ENCODE measurements around the gene SLC22A23.

The SLC22A23 gene

DNA sequence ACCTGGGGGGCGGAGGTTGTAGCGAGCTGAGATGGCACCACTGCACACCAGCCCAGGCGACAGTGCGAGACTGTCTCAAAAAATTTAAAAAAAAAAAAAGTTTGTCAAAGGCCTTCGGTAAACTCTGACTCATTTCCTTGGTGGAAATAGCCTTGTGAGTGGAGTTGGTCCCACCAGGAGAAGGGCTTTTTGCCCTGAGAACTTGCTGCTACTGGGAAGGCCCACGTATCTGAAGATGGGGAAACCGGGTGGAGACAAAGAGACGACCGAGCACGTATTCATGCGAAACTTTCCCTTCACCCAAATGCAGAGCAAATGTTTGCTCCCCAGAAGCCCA is 51.7 kb downstream of the SLC22A23 start:
- Mint-ChIP-seq H3K27ac (peak overlapping the region; percentile 69), H3K27me3 (peaks cover 32% of the 10 kb centered on the region), H3K9me3 (no peaks in the 10 kb centered on the region), H3K4me3 (no peak overlapping the region), H3K4me1 (ENCODE audit: low read depth) (peaks cover 36% of the 10 kb centered on the region), H3K36me3 (ENCODE audit: low read depth) (no peaks in the 10 kb centered on the region)
- intact Hi-C loops (cut with micrococcal nuclease): no loop called here

DNA sequence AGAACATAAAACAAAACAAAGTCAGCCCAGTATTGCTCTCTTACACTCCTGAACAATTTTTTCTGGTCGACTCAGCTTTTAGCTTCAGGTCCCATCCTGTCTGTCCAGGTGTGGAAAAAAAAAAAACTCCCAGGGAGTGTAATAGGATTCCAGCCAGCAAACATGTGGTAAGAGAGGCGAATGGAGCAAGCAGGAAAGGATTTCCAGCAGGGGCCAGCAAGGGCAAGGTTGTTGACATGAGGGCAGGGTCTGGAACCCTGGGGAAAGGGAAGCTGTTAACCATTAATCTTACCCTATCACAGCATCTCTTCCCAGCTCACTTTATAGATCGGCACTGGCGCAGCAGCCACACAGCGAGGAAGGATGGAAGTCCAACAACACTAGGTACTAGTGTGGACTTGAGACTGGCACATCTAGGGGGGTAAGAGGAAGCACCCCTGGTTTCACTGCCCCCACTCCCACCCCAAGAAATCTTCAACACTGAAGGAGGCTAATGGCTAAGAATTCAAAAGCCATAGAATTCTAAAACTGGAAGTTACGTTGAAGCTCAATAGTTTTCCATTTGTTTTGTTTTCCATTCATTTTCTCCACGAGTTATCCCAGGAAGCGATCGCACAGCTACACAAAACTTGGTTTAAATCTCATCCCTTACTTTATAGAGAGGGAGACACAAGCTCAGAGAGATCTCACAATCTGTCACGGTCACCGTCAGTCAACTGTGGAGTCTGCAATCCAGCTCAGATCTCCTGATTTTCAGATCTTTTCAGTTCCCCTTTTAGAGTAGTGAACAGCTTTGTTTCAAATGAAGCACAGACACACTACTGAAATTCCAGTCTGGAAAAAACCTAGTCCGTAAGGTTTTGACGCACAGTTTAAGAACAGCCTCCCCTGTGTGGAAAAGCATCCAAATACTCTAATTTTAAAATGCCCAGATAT is 53.3 kb downstream of the SLC22A23 start:
- no peaks in the 10 kb centered on the region for H3K9me3 Mint-ChIP-seq
- H3K27me3 Mint-ChIP-seq: peaks cover 25% of the 10 kb centered on the region
- intact Hi-C loops (cut with micrococcal nuclease): no loop called here
- H3K4me3 Mint-ChIP-seq: peak overlapping the region; percentile 49
- H3K36me3 Mint-ChIP-seq (ENCODE audit: low read depth): no peaks in the 10 kb centered on the region
- peaks cover 27% of the 10 kb centered on the region for H3K4me1 Mint-ChIP-seq (ENCODE audit: low read depth)
- peak overlapping the region; percentile 69 for H3K27ac Mint-ChIP-seq

DNA sequence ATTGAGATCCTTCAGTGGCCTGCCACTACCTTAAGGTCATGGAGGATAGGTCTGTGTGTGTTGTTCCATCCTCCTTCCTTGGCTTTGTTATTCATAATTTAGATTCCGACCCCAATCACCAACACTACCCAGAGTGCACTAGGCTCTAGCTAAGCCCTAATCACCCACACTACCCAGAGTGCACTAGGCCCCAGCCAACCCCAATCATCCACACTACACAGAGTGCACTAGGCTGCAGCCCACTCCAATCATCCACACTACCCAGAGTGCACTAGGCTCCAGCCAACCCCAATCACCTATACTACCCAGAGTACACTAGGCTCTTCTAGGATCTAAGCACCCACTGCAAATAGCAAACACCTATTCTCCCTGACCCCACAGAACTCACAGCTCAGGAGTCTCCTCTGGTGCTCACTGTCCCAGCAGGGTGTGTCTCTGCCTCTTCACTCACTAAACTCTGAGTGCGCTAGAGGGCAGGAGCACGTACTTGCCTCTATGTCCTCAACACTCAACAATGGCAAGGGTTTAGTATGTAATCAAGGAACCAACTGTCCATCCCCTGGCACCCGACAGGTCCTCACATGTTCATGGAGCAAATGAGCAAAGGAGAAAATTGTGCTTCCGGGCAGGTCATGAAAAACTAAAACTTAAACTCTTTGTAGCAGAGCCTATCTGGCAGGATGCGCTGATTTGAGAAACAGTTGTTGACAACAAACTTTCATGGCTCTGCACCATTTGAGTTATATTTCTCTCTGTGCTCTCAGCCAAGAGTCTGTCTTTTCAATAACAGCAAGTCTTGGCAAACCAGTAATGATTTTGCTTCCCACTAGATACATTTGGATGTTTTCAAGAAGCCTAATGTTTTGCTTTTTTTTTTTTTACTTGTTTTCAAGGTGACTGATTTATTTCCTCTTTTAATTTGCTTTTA is 54.3 kb downstream of the SLC22A23 start:
- Mint-ChIP-seq H3K27me3 (peaks cover 24% of the 10 kb centered on the region), H3K4me3 (no peak overlapping the region), H3K36me3 (ENCODE audit: low read depth) (no peaks in the 10 kb centered on the region), H3K4me1 (ENCODE audit: low read depth) (peaks cover 27% of the 10 kb centered on the region), H3K9me3 (no peaks in the 10 kb centered on the region), H3K27ac (no peak overlapping the region)
- intact Hi-C loops (cut with micrococcal nuclease): no loop called here

DNA sequence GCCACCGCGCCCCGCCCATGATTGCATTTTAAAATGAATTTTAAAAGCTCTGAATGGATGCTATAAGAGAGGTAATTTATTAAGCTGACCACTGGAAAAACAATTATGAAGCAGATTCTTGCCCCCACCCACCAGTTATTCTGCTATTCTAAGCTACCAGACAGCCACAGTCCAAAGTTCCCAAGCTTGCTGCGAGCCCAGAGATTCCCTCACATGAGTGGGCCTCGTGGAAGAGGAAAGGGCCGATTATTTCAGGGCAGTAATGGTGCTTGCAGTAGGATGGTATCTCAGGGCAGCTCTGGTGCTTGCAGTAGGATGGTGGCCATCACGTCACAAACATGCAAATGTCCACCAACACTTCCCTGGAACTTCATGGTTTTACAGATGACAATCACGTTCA is 56.7 kb downstream of the SLC22A23 start:
- Mint-ChIP-seq H3K4me1 (ENCODE audit: low read depth) (peaks cover 17% of the 10 kb centered on the region), H3K4me3 (no peak overlapping the region), H3K9me3 (no peaks in the 10 kb centered on the region), H3K36me3 (ENCODE audit: low read depth) (no peaks in the 10 kb centered on the region), H3K27me3 (peaks cover 22% of the 10 kb centered on the region), H3K27ac (no peak overlapping the region)
- intact Hi-C loops (cut with micrococcal nuclease): no loop called here

DNA sequence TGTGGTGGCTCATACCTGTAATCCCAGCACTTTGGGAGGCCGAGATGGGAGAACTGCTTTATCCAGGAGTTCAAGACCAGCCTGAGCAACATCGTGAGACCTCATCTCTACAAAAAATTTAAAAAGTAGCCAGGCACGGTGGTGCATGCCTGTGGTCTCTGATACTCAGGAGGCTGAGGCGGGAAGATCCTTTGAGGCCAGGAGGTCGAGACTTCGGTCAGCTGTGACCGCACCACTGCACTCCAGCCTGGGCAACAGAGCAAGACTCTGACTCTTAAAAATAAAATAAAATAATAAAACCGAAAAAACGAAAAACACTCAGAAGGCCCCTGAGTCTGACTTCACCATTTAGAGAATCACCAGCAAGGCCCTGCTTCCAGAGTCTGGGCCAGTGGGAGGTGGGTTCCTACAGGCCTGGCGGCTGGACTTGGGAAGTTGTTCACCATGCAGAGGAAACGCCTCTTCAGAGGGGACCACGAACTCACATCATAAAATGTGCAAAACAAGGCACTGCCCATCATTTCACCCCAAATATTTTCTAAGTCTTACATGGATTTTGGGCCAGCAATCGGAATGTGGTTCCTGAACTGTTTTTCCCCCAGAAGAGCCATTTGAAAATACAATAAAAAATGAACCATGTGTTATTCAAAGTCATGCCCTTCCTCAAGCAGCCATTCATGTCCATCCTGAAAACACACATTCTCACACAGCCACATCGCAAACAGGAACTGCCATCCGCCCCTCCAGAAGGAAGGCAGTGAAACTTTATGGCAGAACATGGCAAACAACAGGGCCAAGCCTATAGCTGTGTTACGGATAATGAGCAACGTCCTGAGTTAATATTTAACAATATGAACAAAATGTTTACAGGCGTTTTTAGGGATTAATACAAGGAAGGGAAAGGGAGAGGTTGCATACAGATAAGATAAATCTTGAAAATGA is 57.8 kb downstream of the SLC22A23 start:
- intact Hi-C loops (cut with micrococcal nuclease): no loop called here
- H3K27ac Mint-ChIP-seq: no peak overlapping the region

DNA sequence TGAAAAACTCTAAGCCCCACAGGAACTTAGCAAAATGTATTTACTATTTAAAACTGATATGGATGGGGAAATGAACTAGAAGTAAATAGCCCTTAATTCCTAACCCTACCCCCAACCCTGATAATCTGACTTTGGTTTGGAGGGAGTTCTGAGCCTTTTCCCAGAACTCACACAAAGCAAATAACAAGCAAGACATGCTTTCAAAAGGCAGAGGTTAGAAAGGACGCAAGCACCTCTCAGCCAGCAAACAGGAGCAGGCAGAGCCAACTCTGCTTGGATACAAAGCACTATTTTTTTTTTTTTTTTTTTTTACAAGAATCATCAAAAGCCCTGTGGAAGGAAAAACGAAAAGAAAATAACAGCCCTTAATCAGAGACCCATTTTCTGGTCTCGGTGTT is 58.7 kb downstream of the SLC22A23 start:
- H3K4me3 Mint-ChIP-seq: no peak overlapping the region
- peaks cover 24% of the 10 kb centered on the region for H3K27me3 Mint-ChIP-seq
- H3K9me3 Mint-ChIP-seq: no peaks in the 10 kb centered on the region
- no peak overlapping the region for H3K27ac Mint-ChIP-seq
- H3K4me1 Mint-ChIP-seq (ENCODE audit: low read depth): peaks cover 5% of the 10 kb centered on the region
- H3K36me3 Mint-ChIP-seq (ENCODE audit: low read depth): no peaks in the 10 kb centered on the region
- intact Hi-C loops (cut with micrococcal nuclease): no loop called here

More for the DNA sequence above, 57.8 kb downstream of the SLC22A23 start:
- H3K36me3 Mint-ChIP-seq (ENCODE audit: low read depth): no peaks in the 10 kb centered on the region
- H3K27me3 Mint-ChIP-seq: peaks cover 26% of the 10 kb centered on the region
- H3K4me3 Mint-ChIP-seq: no peak overlapping the region
- peaks cover 13% of the 10 kb centered on the region for H3K4me1 Mint-ChIP-seq (ENCODE audit: low read depth)
- no peaks in the 10 kb centered on the region for H3K9me3 Mint-ChIP-seq

DNA sequence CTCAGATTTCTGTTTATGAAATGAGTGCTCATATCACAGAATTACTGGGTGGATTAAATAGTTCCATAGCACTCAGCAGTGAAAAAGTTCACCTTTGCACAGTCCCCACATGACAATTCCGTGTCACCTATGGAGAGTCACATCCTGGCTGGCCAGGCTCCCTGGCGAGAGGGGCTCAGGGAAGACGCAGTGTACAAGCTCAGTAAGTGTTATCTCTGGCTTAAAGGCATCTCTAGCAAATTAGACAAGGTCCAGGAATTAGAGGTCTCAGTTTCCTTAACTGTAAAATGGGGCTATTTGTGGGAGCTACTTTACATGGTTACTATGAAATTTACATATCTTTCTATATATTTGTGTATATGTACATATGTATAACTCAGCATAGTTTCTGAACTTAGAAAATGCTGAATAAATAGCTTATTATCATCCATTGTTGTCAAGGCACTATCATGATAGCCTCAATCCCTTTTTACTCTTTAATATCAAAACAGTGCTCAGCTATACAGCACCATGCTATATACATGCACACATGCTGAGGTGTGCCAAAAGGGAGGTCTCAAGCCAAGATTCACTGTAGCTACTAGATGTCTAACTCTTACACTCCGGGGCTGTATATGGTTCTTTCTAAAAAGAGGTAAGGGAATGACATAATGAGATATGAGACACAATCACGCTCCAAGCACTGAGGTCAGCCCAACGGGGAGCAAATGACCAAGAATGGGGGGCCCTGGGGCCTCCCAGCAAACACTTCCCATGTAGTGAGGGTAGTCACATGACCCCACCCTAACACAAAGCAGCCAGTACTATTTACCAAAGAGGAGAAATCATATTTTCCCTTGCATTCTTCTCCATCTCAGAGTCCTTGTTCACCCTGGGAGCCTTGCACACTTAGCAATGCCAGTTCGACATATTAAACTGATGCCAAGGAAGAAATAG is 59.4 kb downstream of the SLC22A23 start:
- no peak overlapping the region for H3K27ac Mint-ChIP-seq
- no peaks in the 10 kb centered on the region for H3K9me3 Mint-ChIP-seq

DNA sequence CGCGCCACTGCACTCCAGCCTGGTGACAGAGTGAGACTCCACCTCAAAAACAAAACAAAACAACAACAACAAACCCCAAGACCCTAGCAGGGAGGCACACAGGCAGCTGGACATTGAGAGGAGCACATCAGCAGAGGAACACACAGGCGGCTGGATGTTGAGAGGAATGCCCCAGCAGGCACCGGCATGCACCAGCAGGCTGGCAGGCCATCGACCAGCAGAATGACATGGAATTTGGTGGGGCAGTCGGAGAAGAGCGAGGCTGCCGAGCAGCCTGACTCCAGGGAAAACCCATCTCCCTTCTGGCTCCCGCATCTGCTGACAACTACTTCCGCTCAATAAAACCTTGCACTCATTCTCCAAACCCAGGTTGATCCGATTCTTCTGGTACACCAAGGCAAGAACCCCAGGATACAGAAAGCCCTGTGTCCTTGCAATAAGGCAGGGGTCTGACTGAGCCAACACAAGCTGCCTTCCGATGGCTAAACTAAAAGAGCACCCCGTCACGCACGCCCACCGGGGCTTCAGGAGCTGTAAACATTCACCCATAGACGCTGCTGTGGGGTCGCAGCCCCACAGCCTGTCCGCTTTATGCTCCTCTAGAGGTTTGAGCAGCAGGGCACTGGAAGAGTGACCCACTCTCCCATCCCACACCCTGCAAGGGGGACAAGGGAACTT is 60.2 kb downstream of the SLC22A23 start:
- H3K4me1 Mint-ChIP-seq (ENCODE audit: low read depth): no peaks in the 10 kb centered on the region
- intact Hi-C loops (cut with micrococcal nuclease): no loop called here
- no peaks in the 10 kb centered on the region for H3K36me3 Mint-ChIP-seq (ENCODE audit: low read depth)

More for the DNA sequence above, 59.4 kb downstream of the SLC22A23 start:
- H3K36me3 Mint-ChIP-seq (ENCODE audit: low read depth): no peaks in the 10 kb centered on the region
- intact Hi-C loops (cut with micrococcal nuclease): no loop called here
- peaks cover 21% of the 10 kb centered on the region for H3K27me3 Mint-ChIP-seq
- H3K4me1 Mint-ChIP-seq (ENCODE audit: low read depth): no peaks in the 10 kb centered on the region
- no peak overlapping the region for H3K4me3 Mint-ChIP-seq

DNA sequence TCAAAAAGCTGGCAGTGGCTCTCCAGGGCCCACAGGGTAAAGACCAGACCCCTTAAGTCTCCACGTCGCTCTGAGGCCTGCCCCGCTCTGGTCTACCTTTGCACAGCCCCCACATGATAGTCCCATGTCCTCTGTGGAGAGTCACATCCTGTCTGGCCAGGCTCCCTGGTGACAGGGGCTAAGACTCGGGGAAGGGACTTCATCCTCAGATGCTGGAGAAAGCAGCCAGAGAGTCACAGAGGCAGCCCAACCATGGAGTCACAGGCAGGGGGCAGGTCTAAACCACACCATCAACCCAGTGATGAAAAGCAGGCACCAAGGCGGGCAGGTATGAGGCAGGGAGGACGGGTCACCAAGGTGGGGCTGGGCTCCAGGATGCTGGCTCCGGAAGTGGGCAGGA is 62.2 kb downstream of the SLC22A23 start:
- no peak overlapping the region for H3K27ac Mint-ChIP-seq
- H3K36me3 Mint-ChIP-seq (ENCODE audit: low read depth): no peaks in the 10 kb centered on the region
- no peaks in the 10 kb centered on the region for H3K4me1 Mint-ChIP-seq (ENCODE audit: low read depth)
- peaks cover 11% of the 10 kb centered on the region for H3K27me3 Mint-ChIP-seq
- intact Hi-C loops (cut with micrococcal nuclease): no loop called here
- no peaks in the 10 kb centered on the region for H3K9me3 Mint-ChIP-seq
- no peak overlapping the region for H3K4me3 Mint-ChIP-seq

More for the DNA sequence above, 60.2 kb downstream of the SLC22A23 start:
- Mint-ChIP-seq H3K4me3 (no peak overlapping the region), H3K27me3 (peaks cover 14% of the 10 kb centered on the region), H3K9me3 (no peaks in the 10 kb centered on the region), H3K27ac (no peak overlapping the region)

DNA sequence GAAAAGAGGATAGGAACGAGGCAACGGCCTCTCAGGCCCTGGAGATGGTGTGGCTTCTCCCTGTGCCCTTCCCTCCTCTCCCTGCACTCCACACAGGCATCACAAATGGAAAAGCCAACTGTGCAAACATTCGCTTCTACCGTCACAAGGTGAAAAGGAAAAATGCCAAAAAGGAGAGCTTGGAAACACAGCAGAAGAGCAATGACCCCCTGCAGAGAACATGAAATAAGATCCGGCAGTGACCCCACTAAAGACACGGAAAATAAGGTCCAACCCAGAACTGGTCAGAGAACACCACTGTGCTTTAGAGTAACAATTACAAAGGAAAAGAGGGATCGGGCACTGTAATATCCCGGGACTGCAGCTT is 63.0 kb downstream of the SLC22A23 start:
- H3K27me3 Mint-ChIP-seq: peaks cover 16% of the 10 kb centered on the region
- H3K4me3 Mint-ChIP-seq: no peak overlapping the region
- peaks cover 5% of the 10 kb centered on the region for H3K4me1 Mint-ChIP-seq (ENCODE audit: low read depth)
- H3K9me3 Mint-ChIP-seq: no peaks in the 10 kb centered on the region
- H3K27ac Mint-ChIP-seq: no peak overlapping the region
- intact Hi-C loops (cut with micrococcal nuclease): no loop called here
- H3K36me3 Mint-ChIP-seq (ENCODE audit: low read depth): no peaks in the 10 kb centered on the region

DNA sequence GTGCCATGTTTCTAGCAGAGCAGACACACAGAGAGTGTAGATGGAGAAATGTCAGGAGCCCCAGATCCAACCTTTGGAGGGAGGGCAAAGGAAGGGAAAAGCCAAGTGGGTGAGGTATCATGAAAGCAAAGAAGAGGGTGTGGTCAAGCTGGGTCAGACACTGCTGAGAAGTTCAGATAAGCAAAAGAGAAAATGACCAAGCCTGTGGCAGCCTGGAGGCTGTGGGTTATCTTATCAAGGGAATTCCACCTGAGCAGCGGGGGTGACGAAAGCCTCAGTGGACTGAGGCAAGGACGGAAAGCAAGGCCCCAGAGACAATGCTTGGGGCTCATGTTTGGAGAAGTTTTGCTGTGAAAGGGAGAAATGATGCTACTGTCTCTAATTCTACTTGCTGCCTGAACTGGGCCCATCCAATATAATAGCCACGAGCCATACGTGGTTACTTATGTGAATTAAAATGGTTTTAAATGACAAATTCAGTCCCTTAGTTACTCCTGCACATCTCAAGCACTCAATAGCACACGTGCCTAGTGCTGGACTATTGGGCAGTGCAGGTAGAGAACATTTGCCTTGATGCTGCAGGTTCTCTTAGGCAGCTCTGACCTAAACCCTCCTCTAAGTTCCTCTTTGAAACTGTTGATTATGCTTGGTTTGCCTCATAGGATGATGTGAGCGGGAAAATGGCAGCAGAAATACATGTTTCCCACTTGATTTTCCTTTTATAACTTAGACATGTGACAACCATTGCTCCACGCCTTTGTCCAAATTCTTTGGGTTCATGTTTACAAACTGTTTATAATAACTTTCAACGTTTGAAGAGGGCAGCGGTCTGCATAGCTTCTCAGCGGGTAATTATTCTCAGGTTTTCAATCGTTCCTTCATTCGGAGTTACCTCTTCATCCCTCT is 63.7 kb downstream of the SLC22A23 start:
- intact Hi-C loops (cut with micrococcal nuclease): no loop called here
- Mint-ChIP-seq H3K4me3 (no peak overlapping the region), H3K36me3 (ENCODE audit: low read depth) (no peaks in the 10 kb centered on the region), H3K4me1 (ENCODE audit: low read depth) (peaks cover 11% of the 10 kb centered on the region), H3K27ac (no peak overlapping the region), H3K9me3 (no peaks in the 10 kb centered on the region), H3K27me3 (peaks cover 14% of the 10 kb centered on the region)
